ENCODE measurements around the gene MBOAT1.

Gene MBOAT1

GRCh38 chr6:20234136-20234535 lies 21.9 kb upstream of the MBOAT1 start:
- DNase-seq (ENCODE audit: low spot score): no peak

DNA sequence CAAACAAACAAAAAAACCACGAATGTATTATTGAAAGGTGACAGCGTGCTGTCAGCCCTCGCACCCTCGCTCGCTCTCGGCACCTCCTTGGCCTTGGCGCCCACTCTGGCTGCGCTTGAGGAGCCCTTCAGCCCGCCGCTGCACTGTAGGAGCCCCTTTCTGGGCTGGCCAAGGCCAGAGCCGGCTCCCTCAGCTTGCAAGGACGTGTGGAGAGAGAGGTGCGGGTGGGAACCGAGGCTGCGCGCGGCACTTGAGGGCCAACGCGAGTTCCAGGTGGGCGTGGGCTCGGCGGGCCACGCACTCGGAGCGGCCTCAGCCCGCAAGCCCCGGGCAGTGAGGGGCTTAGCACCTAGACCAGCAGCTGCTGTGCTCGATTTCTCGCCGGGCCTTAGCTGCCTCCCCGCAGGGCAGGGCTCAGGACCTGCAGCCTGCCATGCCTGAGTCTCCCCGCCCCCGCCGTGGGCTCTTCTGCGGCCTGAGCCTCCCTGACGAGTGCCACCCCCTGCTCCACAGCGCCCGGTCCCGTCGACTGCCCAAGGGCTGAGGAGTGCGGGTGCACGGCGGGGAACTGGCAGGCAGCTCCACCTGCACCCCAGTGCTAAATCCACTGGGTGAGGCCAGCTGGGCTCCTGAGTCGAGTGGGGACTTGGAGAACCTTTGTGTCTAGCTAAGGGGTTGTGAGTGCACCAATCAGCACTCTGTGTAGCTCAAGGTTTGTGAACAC lies 20.9 kb upstream of the MBOAT1 start:
- no peak for DNase-seq (ENCODE audit: low spot score)

DNA sequence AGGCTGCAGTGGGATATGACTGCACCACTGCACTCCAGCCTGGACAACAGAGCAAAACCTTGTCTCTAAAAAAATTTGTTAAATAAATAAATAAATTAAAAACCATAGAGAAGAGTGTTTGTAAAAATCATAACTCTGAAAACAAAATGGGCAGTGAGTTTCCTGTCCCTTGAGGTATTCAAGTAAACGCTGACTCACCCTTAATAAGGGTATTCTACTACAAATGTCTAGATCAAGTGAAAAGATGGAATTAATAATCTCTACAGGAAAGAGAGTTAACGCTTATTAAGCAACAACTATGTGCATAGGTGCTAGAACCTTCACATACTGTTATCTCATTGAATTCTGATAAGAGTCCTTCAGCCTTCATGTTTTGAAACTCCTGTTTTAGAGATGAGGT lies 19.9 kb upstream of the MBOAT1 start:
- no peak for DNase-seq (ENCODE audit: low spot score)

GRCh38 chr6:20230401-20231119 lies 18.3 kb upstream of the MBOAT1 start:
- no peak for DNase-seq (ENCODE audit: low spot score)

DNA sequence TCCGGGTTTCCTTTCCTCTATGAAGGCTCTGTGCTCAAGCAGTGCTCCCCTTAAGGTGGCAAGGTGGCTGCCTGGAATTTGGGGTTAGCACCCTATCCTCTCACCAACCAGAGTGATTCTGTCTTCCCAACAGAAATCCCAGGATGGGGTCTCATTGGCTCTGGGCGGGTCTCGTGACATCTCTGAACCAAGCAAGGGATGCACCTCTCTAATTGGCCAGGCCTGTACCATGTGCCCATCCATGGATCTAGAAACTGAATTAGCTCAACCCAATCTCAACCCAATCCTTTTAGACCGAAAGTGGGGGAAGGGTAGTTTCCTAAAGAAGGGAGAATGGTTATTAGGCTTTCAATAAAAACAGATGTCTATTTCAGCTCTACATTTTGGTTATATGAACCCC lies 17.6 kb upstream of the MBOAT1 start:
- no peak for DNase-seq (ENCODE audit: low spot score)

- no peak for DNase-seq (ENCODE audit: low spot score)
Measured at GRCh38 chr6:20227350-20227749, 15.1 kb upstream of the MBOAT1 start.

DNA sequence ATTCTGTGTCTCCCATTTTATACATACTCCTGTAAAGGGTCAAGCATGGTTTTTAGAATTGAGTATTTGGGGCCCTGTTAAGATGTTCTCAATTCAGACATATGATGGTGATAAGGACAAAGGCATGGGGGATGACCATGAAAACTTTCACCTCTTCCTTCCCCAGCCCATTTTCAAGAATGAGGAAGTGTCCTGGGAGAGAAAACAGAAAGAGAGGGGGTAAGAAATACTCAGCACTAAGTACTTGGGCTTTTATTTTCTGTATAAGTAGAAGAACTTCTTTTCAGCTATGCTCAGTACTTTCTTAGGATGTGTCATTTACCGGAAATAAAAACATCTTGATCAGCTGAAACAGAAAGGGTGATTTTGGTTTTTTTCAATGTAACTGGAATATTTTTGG lies 10.9 kb upstream of the MBOAT1 start:
- no peak for DNase-seq (ENCODE audit: low spot score)

DNA sequence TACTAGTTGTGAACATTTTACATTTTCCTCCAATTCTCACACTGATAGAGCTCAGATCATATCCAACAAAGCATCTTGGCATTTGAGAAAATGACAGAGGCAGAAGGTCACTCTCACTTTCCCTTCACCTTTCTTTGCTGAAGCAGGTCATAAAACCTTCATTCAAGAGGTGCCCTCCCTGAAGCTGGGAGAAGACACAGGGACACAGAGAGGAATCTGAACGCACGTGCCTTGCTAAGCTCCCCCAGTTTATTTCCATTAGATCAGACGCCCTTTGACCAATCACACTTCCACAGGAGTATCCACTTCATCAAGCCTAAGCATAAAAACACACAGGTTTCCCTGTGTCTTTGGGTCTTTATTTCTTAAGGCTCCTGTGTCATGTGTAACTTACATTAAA lies 9.2 kb upstream of the MBOAT1 start:
- DNase-seq (ENCODE audit: low spot score): no peak

- no peak for DNase-seq (ENCODE audit: low spot score)
Measured at GRCh38 chr6:20220359-20220758, 8.1 kb upstream of the MBOAT1 start.

DNA sequence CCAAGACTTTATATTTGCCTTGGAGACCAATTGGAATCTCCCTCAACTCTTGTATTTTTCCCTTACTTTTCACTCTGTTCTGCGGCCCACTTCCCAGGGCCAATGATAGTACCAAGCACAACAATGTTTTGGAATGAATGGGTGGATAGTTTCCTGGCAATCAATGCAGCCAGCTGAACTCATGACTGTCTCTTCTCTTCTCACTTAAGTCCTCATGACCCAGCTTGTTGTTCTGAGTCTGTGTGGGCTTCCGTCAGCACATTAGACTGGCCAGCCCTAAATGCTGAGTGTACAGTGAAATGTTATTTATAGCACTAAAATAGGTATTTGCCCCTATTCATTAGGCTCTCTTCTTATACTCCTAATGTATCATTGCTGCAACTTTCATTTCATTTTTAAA lies 5.6 kb upstream of the MBOAT1 start:
- DNase-seq (ENCODE audit: low spot score): no peak

- DNase-seq (ENCODE audit: low spot score): no peak
Measured at GRCh38 chr6:20217324-20217855, 5.1 kb upstream of the MBOAT1 start.

DNA sequence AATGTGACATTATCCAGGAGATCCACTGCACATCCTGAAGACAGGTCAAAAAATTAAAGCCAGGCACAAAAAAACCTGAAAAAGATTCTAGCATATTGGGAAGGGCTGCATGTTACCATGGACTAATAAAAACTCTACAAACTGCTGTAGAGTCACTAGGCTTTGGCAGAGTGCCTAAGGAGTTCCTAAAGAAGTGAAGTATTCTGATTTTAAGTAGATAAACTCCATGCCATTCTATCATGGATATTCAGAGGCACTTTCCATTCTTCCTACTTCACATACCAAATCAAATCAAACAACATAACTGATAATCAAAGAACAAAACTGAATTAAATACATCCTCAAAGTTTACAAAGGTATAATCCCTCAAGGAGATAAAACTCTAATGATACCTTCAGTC lies 3.0 kb upstream of the MBOAT1 start:
- DNase-seq (ENCODE audit: low spot score): no peak

GRCh38 chr6:20213271-20213798 lies 1.1 kb upstream of the MBOAT1 start:
- no peak for DNase-seq (ENCODE audit: low spot score)

GRCh38 chr6:20211941-20212391 lies 303 bp downstream of the MBOAT1 start:
- DNase-seq (ENCODE audit: low spot score): peak; percentile 24

DNA sequence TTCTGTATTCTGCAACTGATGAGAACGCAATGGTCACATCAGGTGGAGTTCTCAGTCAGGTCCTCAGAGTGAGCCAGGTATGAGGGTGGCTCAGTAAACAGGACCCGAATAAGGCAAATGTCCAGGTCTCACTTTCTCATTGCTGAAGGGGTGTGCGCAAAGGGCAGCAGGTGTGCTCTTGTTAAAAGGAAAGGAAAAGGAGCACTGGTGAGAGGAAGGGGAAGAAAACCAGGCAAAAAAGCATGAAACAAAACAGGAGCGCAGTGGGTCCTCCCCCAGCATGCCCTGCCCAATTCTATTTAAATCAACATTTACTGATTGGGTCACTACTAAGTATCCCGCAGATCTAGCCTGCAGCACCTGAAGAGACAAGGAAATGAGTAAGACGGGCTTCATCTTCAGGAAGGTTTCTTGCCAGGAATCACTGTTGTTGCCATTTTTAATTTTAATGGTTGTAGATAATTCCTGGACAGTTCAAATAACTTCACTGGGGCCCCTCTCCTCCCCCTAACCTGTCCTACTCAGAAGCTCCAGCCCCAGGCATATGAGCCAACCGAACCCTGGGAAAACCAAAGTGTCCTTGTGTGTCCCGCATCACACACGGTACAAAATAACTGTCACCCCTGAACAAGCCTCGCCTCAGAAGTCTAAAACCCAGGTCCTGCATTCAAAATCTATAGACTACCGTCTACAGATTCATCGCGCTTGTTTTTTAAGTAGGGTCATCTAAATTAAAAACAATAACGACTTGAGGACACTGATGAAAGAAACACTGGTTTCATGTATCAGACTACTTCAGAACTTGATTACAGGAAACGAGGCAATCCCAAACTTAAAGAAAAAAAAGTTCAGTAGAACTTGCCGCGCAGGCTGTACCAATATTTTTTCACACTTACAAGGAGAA lies 980 bp downstream of the MBOAT1 start:
- peak; percentile 37 for DNase-seq (ENCODE audit: low spot score)

DNA sequence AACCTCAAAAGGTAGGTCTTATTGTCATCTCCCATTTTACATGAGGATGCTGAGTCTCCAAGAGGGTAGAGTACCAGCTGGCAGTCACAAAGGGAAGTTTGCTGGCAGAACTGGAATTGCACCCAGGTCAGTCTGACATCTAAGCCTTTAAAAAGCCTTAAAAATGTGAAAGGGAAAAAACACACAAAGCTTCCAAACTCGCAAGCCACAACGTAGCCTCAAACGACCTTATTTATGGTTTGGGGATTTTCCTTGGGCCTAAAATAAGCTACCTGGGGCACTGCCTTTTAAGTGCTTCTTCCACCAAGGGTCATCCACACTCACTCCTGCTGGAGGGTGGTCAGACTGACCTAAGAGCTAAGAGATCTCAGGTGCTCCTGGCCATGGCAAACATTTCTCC lies 2.1 kb downstream of the MBOAT1 start:
- no peak for DNase-seq (ENCODE audit: low spot score)

GRCh38 chr6:20208687-20209378 lies 3.4 kb downstream of the MBOAT1 start:
- no peak for DNase-seq (ENCODE audit: low spot score)

- no peak for DNase-seq (ENCODE audit: low spot score)
Measured at GRCh38 chr6:20207088-20207418, 5.2 kb downstream of the MBOAT1 start.

GRCh38 chr6:20205722-20206161 lies 6.5 kb downstream of the MBOAT1 start:
- DNase-seq (ENCODE audit: low spot score): no peak

GRCh38 chr6:20204512-20204894 lies 7.8 kb downstream of the MBOAT1 start:
- DNase-seq (ENCODE audit: low spot score): no peak
